Natural killer cell (primary cell): ENCODE results near the gene CLDN19. TPM values are rescaled to one million over a fixed set of nuclear protein-coding genes. Genes with fewer than 3 reads are reported as not detected.

Source experiments
- ATAC-seq, 3 donors: fragments of 150-1000 bp in 2 of 3; fragments of 200-7000 bp in 1 of 3; cut with Tn5 transposase; 1 replicate in 1 of 3; 2 replicates in 2 of 3; pipeline ENCODE4 v1.10.0; 2021; ENCODE audit warnings: mild to moderate bottlenecking in 2 of 3, moderate library complexity in 2 of 3
- DNase-seq, 2 donors: peaks; one replicate each; pipeline versions ENCODE4 v3.0.0 to v3.0.0-alpha.2; 2013 to 2021; ENCODE audit warnings: mixed read lengths in 1 of 2
- H3K27ac ChIP-seq: one replicate; pipeline ENCODE4 v1.5.1; 2013; ENCODE audit warnings: mild to moderate bottlenecking, low read length
- H3K27me3 ChIP-seq: one replicate; pipeline ENCODE4 v1.6.1; 2013; ENCODE audit warnings: low read length; ENCODE audit not compliant: control insufficient read depth, insufficient read depth
- H3K36me3 ChIP-seq: one replicate; pipeline ENCODE4 v1.6.1; 2013; ENCODE audit warnings: low read length; ENCODE audit not compliant: control insufficient read depth, insufficient read depth
- H3K4me1 ChIP-seq: one replicate; pipeline ENCODE4 v1.6.1; 2013; ENCODE audit warnings: low read length; ENCODE audit not compliant: control insufficient read depth, insufficient read depth
- H3K4me3 ChIP-seq: one replicate; pipeline ENCODE4 v1.5.1; 2013; ENCODE audit warnings: low read length
- H3K9me3 ChIP-seq: one replicate; pipeline ENCODE4 v1.6.1; 2013; ENCODE audit warnings: low read length; ENCODE audit not compliant: control insufficient read depth, insufficient read depth
- H3K27ac Mint-ChIP-seq, 2 donors: one replicate each; pipeline ENCODE4 v1.8.0; 2022; ENCODE audit warnings: mild to moderate bottlenecking in 2 of 2, mixed read lengths in 2 of 2, moderate library complexity in 1 of 2
- H3K27me3 Mint-ChIP-seq, 2 donors: one replicate each; pipeline ENCODE4 v1.8.0; 2022; ENCODE audit warnings: low read depth in 2 of 2, mixed read lengths in 2 of 2
- H3K36me3 Mint-ChIP-seq: one replicate; pipeline ENCODE4 v1.8.0; 2022; ENCODE audit warnings: mixed read lengths
- H3K4me1 Mint-ChIP-seq, 2 donors: one replicate each; pipeline ENCODE4 v1.8.0; 2022; ENCODE audit warnings: mixed read lengths in 2 of 2
- H3K4me3 Mint-ChIP-seq: one replicate; pipeline ENCODE4 v1.8.0; 2022; ENCODE audit warnings: mild to moderate bottlenecking, moderate library complexity, mixed read lengths
- H3K9me3 Mint-ChIP-seq, 2 donors: one replicate each; pipeline ENCODE4 v1.8.0; 2022; ENCODE audit warnings: mixed read lengths in 2 of 2
- CTCF ChIP-seq: fragments of 200-600 bp; IDR thresholded peaks from one replicate; pipeline ENCODE4 v1.8.0; 2022; ENCODE audit warnings: antibody characterized with exemption
- whole genome bisulfite sequencing: methylation state at CpG from one replicate; pipeline ENCODE4 v1.1.7; 2013; ENCODE audit warnings: missing lambda C conversion rate; ENCODE audit not compliant: insufficient coverage; 5-methylcytosine and 5-hydroxymethylcytosine counted together
- intact Hi-C: fragments of 100-400 bp; cut with micrococcal nuclease; formaldehyde crosslinking; loops from one replicate; pipeline ENCODE4 v1.14.2; 2022
- total RNA-seq, 4 donors: library from RNA; stranded (reverse); fragments of 120-200 nt in 1 of 4; gene quantifications; one replicate each; pipeline versions ENCODE4 v1.2.3 to v1.2.4, GENCODE V29; 2013 to 2022

Gene CLDN19
- total RNA-seq, 3 donors from 2014 or later (not counting 1 experiment from before 2014, with no cell fraction given): not detected

- H3K27ac Mint-ChIP-seq: peak overlapping the region in 1 of 2 donors; percentile 1
- H3K4me1 Mint-ChIP-seq: peaks cover 0 to 5% of the 10 kb centered on the region in 2 donors
- no peak for TF ChIP-seq CTCF
- intact Hi-C loops: no loop called here
- Histone ChIP-seq H3K9me3 (no peaks in the 10 kb centered on the region), H3K27ac (no peak overlapping the region), H3K36me3 (peaks cover 48% of the 10 kb centered on the region), H3K27me3 (no peaks in the 10 kb centered on the region), H3K4me1 (no peaks in the 10 kb centered on the region), H3K4me3 (no peak overlapping the region)
- no peaks in the 10 kb centered on the region for H3K9me3 Mint-ChIP-seq
- WGBS: 89% methylated on average over 14 of the region's 14 CpGs
- H3K4me3 Mint-ChIP-seq: no peak overlapping the region
- no peak for ATAC-seq
- peaks cover 14% of the 10 kb centered on the region for H3K36me3 Mint-ChIP-seq
- H3K27me3 Mint-ChIP-seq: no peaks in the 10 kb centered on the region
- DNase-seq: no peak
These were observed 8.7 kb upstream of the CLDN19 start for GRCh38 chr1:42748461-42749410.

DNA sequence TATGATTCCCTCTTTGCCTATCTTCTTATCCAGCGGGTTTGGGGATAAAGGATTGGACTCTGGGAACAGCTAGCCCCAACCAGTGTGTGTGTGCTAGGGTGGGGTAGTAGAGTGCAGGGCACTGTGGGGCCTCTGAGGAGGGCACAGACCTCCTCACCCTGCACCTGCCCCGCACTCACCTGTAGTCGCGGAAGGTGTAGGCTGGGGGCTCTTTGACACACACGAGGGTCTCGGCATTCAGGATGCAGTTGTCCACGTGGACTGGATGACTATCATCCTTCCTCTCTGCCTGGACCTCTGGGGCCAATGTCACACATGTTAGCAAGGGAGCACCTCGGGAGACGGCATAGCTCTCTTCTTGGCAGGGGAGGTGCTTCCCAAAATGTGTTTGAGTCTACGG lies 8.0 kb upstream of the CLDN19 start:
- H3K9me3 Mint-ChIP-seq: no peaks in the 10 kb centered on the region
- no peaks in the 10 kb centered on the region for H3K27me3 Mint-ChIP-seq
- intact Hi-C loops: no loop called here
- no peak overlapping the region for H3K4me3 Mint-ChIP-seq
- H3K27me3 ChIP-seq: no peaks in the 10 kb centered on the region
- ATAC-seq: no peak
- H3K27ac ChIP-seq: no peak overlapping the region
- H3K4me1 ChIP-seq: no peaks in the 10 kb centered on the region
- H3K27ac Mint-ChIP-seq: no peak overlapping the region
- peaks cover 0 to 5% of the 10 kb centered on the region in 2 donors for H3K4me1 Mint-ChIP-seq
- no peaks in the 10 kb centered on the region for H3K9me3 ChIP-seq
- H3K36me3 Mint-ChIP-seq: peaks cover 14% of the 10 kb centered on the region
- TF ChIP-seq CTCF: no peak
- DNase-seq: no peak
- H3K4me3 ChIP-seq: no peak overlapping the region
- WGBS: 96% methylated on average over 9 of the region's 10 CpGs
- peaks cover 43% of the 10 kb centered on the region for H3K36me3 ChIP-seq

GRCh38 chr1:42747125-42747524 lies 7.1 kb upstream of the CLDN19 start:
- peak in 1 of 3 donors; percentile 54 for ATAC-seq
- Histone ChIP-seq H3K4me1 (no peaks in the 10 kb centered on the region), H3K27ac (no peak overlapping the region), H3K9me3 (no peaks in the 10 kb centered on the region), H3K27me3 (no peaks in the 10 kb centered on the region), H3K4me3 (no peak overlapping the region), H3K36me3 (peaks cover 34% of the 10 kb centered on the region)
- 69% methylated on average over 14 of the region's 14 CpGs for WGBS
- peak; percentile 48 for TF ChIP-seq CTCF
- H3K36me3 Mint-ChIP-seq: peaks cover 7% of the 10 kb centered on the region
- H3K4me1 Mint-ChIP-seq: peaks cover 0 to 5% of the 10 kb centered on the region in 2 donors
- intact Hi-C loops: loop anchor here (1.0 kb wide), 1 partner anchor 169 kb away; no protein-coding TSS in a partner anchor
- H3K9me3 Mint-ChIP-seq: no peaks in the 10 kb centered on the region
- no peak overlapping the region for H3K4me3 Mint-ChIP-seq
- no peaks in the 10 kb centered on the region for H3K27me3 Mint-ChIP-seq
- peak; percentile 33 to 69 for DNase-seq
- no peak overlapping the region for H3K27ac Mint-ChIP-seq
